ENCODE results near the gene PADI1. TPM values are rescaled to one million over a fixed set of nuclear protein-coding genes. Genes with fewer than 3 reads are reported as not detected.

The PADI1 gene
- total RNA-seq, 1 experiment from 2014 or later, result 0.24 TPM

DNA sequence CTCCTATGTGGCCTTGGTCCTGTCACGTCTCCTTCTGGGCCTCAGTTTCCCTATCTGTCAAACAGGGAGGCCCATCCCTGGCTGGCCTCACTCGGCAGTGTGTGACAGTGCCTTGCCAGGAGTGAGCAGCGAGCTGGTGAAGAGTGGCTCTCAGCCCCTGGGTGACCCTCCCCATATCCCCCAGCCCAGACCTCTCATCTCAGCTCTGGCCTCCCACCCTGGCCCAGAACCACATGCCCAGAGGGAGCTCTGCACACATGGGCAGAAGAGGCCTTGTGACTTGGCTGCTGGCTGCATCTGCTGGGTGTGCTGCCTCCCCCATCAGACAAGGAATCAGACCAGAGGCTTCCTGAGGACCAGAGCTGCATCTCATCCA is 19.5 kb upstream of the PADI1 start:
- no peak overlapping the region for H2AFZ ChIP-seq (ENCODE audit: low read length)
- H3K9me3 ChIP-seq (ENCODE audit: control insufficient read depth, low read depth, low read length), result no peaks in the 10 kb centered on the region
- no peak overlapping the region for H4K91ac ChIP-seq (ENCODE audit: insufficient read length, low read depth, low read length)
- no peak overlapping the region for H3K4ac ChIP-seq (ENCODE audit: low read depth, low read length)
- Mint-ChIP-seq H3K36me3 (ENCODE audit: insufficient read depth in 1 of 3, low read depth in 3 of 3) (peaks cover 0 to 11% (median 0%) of the 10 kb centered on the region in 3 experiments; a peak in 3 of 7 replicates), H3K4me3 (no peak overlapping the region), H3K27me3 (ENCODE audit: low read depth) (no peaks in the 10 kb centered on the region), H3K9me3 (peaks cover 3 to 11% of the 10 kb centered on the region in 2 experiments; a peak in 3 of 5 replicates), H3K4me1 (peaks cover 20 to 21% of the 10 kb centered on the region in 2 experiments), H3K27ac (no peak overlapping the region)
- H3K27me3 ChIP-seq (ENCODE audit: insufficient read depth, low read length), result no peaks in the 10 kb centered on the region
- no peak overlapping the region for H3K9ac ChIP-seq (ENCODE audit: extremely low read depth, insufficient read length, low read length)
- no peak overlapping the region for H3K4me2 ChIP-seq (ENCODE audit: insufficient read depth, insufficient read length, low read length)
- TF ChIP-seq, protein P1, sequence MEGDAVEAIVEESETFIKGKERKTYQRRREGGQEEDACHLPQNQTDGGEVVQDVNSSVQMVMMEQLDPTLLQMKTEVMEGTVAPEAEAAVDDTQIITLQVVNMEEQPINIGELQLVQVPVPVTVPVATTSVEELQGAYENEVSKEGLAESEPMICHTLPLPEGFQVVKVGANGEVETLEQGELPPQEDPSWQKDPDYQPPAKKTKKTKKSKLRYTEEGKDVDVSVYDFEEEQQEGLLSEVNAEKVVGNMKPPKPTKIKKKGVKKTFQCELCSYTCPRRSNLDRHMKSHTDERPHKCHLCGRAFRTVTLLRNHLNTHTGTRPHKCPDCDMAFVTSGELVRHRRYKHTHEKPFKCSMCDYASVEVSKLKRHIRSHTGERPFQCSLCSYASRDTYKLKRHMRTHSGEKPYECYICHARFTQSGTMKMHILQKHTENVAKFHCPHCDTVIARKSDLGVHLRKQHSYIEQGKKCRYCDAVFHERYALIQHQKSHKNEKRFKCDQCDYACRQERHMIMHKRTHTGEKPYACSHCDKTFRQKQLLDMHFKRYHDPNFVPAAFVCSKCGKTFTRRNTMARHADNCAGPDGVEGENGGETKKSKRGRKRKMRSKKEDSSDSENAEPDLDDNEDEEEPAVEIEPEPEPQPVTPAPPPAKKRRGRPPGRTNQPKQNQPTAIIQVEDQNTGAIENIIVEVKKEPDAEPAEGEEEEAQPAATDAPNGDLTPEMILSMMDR (conservative IDR thresholded peaks at IDR 0.05), result no peak
- no peak overlapping the region for H2BK15ac ChIP-seq (ENCODE audit: low read depth, low read length)
- no peak overlapping the region for H4K8ac ChIP-seq (replicated peaks; ENCODE audit: insufficient read length, low read depth, low read length)
- H3T11ph ChIP-seq (ENCODE audit: low read length), result no peak overlapping the region
- H3K18ac ChIP-seq (ENCODE audit: insufficient read length, low read depth, low read length), result no peak overlapping the region
- H3K4me1 ChIP-seq (ENCODE audit: insufficient read depth, low read length), result no peaks in the 10 kb centered on the region; the same call in 1 of the 2 replicates
- no peak overlapping the region for H2BK20ac ChIP-seq (ENCODE audit: low read depth, low read length, poor library complexity, severe bottlenecking)
- H2BK120ac ChIP-seq (ENCODE audit: low read depth, low read length, poor library complexity, severe bottlenecking), result no peak overlapping the region
- H2AK5ac ChIP-seq (ENCODE audit: insufficient read length, low read length), result no peak overlapping the region
- WGBS (ENCODE audit: extremely low coverage, insufficient read length, low lambda C conversion rate), result no CpG with 5 or more reads among the region's 3 CpGs
- no peak for DNase-seq
- H2BK12ac ChIP-seq (ENCODE audit: insufficient read length, low read depth, low read length), result no peak overlapping the region
- no peaks in the 10 kb centered on the region for H3K79me1 ChIP-seq (ENCODE audit: insufficient read depth, low read depth, low read length, poor library complexity, severe bottlenecking)
- no peaks in the 10 kb centered on the region for H3K23me2 ChIP-seq (ENCODE audit: insufficient read length, low read depth, low read length, poor library complexity, severe bottlenecking)
- no peak overlapping the region for H3K23ac ChIP-seq (ENCODE audit: insufficient read length, low read depth, low read length)
- H3K27ac ChIP-seq (ENCODE audit: insufficient read length, low read depth, low read length), result no peak overlapping the region
- no peak overlapping the region for H3K14ac ChIP-seq (ENCODE audit: insufficient read depth, low read length)
- no peaks in the 10 kb centered on the region for H4K20me1 ChIP-seq (ENCODE audit: control insufficient read depth, insufficient read depth, insufficient read length)
- H3K79me2 ChIP-seq (ENCODE audit: insufficient read depth, low read length), result no peaks in the 10 kb centered on the region
- H3K56ac ChIP-seq (ENCODE audit: insufficient read length, low read depth, low read length), result no peak overlapping the region
- no peak overlapping the region for H4K5ac ChIP-seq (ENCODE audit: insufficient read length, low read depth, low read length)
- no peak overlapping the region for H2BK5ac ChIP-seq (ENCODE audit: insufficient read length, low read length)

Measured in H9 (cell line).